Gastroesophageal sphincter (tissue), 3 donors: Measurements from ENCODE around the gene CHCT1.

Source experiments
- CTCF ChIP-seq, 4 experiments: fragments of 200-600 bp in 2 of 4; fragments of 450-650 bp in 2 of 4; sonication (generic) in 1 of 4; IDR thresholded peaks; one replicate each; pipeline ENCODE4 v1.5.1; 2017 to 2019; ENCODE audit warnings: antibody characterized with exemption in 4 of 4, mild to moderate bottlenecking in 2 of 4, moderate library complexity in 2 of 4
- EP300 ChIP-seq: sonication (generic); formaldehyde crosslinking; IDR thresholded peaks from one replicate; pipeline ENCODE4 v1.6.1; 2017; ENCODE audit warnings: antibody characterized with exemption, mild to moderate bottlenecking
- POLR2A ChIP-seq, 2 donors: fragments of 450-650 bp; IDR thresholded peaks; one replicate each; pipeline ENCODE4 v1.6.1; 2017; ENCODE audit warnings: antibody characterized with exemption in 2 of 2, mild to moderate bottlenecking in 2 of 2, moderate library complexity in 1 of 2
- POLR2AphosphoS5 ChIP-seq: sonication (generic); formaldehyde crosslinking; IDR thresholded peaks from one replicate; pipeline ENCODE4 v1.6.1; 2017; ENCODE audit warnings: antibody characterized with exemption

DNA sequence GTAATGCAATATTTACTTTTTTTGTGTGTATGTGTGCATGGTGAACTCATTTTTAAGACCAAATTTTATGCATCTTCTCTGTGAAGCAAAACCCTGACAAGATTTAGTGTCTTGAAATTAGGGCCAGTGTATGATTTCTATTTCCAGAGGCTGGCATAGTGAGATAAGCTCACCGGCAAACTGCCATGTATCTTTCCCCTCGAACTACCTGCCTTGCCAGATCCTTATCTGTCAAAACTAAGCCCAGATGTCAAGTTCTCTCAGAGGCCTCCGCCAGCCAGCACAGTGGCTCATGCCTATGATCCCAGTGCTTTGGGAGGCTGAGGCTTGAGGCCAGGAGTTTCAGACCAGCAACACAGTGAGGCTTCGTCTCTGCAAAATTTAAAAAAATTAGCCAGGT lies 40.3 kb upstream of the CHCT1 start:
- TF ChIP-seq CTCF (IDR thresholded peaks at IDR 0.05) (no peak), POLR2AphosphoS5 (no peak), POLR2A (IDR thresholded peaks at IDR 0.05) (no peak), EP300 (no peak)
